Measurements from ENCODE around the gene SRM.
"Not testable (repeated sequence)": the region's sequence is repeated elsewhere in the genome, so short reads cannot be mapped to it uniquely, and the experiment has no call there.

The SRM gene

GRCh38 chr1:11063937-11064537, 4.2 kb upstream of the SRM start:
- DNase-seq = not testable (repeated sequence)

- no peak for DNase-seq
Measured at GRCh38 chr1:11062965-11063401, 3.2 kb upstream of the SRM start.

GRCh38 chr1:11061652-11062365, 2.0 kb upstream of the SRM start:
- no peak for DNase-seq

GRCh38 chr1:11059155-11059967, 457 bp downstream of the SRM start:
- peak; percentile 52 for DNase-seq

GRCh38 chr1:11058595-11059154, 1.1 kb downstream of the SRM start:
- DNase-seq = peak; percentile 95

GRCh38 chr1:11058026-11058425, 1.8 kb downstream of the SRM start:
- DNase-seq = no peak

GRCh38 chr1:11057477-11057876, 2.3 kb downstream of the SRM start:
- no peak for DNase-seq

- no peak for DNase-seq
Measured at GRCh38 chr1:11056504-11056903, 3.3 kb downstream of the SRM start.

- DNase-seq = no peak
Measured at GRCh38 chr1:11055676-11056075, 4.1 kb downstream of the SRM start.

GRCh38 chr1:11054666-11055065, 5.2 kb downstream of the SRM start:
- no peak for DNase-seq

- DNase-seq = no peak
Measured at GRCh38 chr1:11054181-11054580, 5.6 kb downstream of the SRM start.

- DNase-seq = no peak
Measured at GRCh38 chr1:11053758-11054137, 6.1 kb downstream of the SRM start.

GRCh38 chr1:11052839-11053757, 6.7 kb downstream of the SRM start:
- DNase-seq = peak; percentile 74

GRCh38 chr1:11051781-11052511, 7.9 kb downstream of the SRM start:
- DNase-seq = no peak

- peak; percentile 5 for DNase-seq
Measured at GRCh38 chr1:11051121-11051520, 8.7 kb downstream of the SRM start.

- DNase-seq = no peak
Measured at GRCh38 chr1:11046625-11047365, 13.0 kb downstream of the SRM start, which contains the start of gene MASP2. Gene MASP2, minus strand, starts transcription at chr1:11047239. Its CDS starts 32 bp downstream, at chr1:11047207.

GRCh38 chr1:11046270-11046566, 13.6 kb downstream of the SRM start:
- DNase-seq = no peak

- no peak for DNase-seq
Measured at GRCh38 chr1:11045428-11046269, 14.2 kb downstream of the SRM start.

GRCh38 chr1:11044849-11045427, 14.9 kb downstream of the SRM start:
- DNase-seq = no peak
